GM12891 (cell line): ENCODE data around the gene AGFG1.
"Not testable (repeated sequence)": the region's sequence is repeated elsewhere in the genome, so short reads cannot be mapped to it uniquely, and the experiment has no call there.

Experiments
- DNase-seq: peaks from one replicate; pipeline ENCODE4 v3.0.0; 2011; ENCODE audit warnings: low spot score; ENCODE audit not compliant: insufficient read length
- FAIRE-seq: peaks from 2 replicates; lab custom pipeline; 2011; peaks lifted over from hg19 to GRCh38; lab: Jason Lieb, UNC
- PAX5 ChIP-seq: IDR thresholded peaks from 2 replicates; pipeline ENCODE4 v1.6.1; 2011; ENCODE audit warnings: low read length, moderate library complexity, mild to moderate bottlenecking; ENCODE audit not compliant: insufficient read depth, severe bottlenecking
- POLR2A ChIP-seq: IDR thresholded peaks from 2 replicates; pipeline ENCODE4 v1.6.1; 2011; ENCODE audit warnings: low read depth, low read length, control low read depth
- POLR2AphosphoS5 ChIP-seq: IDR thresholded peaks from 2 replicates; pipeline ENCODE4 v1.6.1; 2011; ENCODE audit warnings: low read depth, low read length, control low read depth
- POU2F2 ChIP-seq: IDR thresholded peaks from 2 replicates; pipeline ENCODE4 v1.6.1; 2011; ENCODE audit warnings: low read depth, mild to moderate bottlenecking, control low read depth, low read length, moderate library complexity
- SPI1 ChIP-seq: IDR thresholded peaks from 2 replicates; pipeline ENCODE4 v1.6.1; 2011; ENCODE audit warnings: low read depth, low read length, control low read depth
- TAF1 ChIP-seq: IDR thresholded peaks from 2 replicates; pipeline ENCODE4 v1.6.1; 2011; ENCODE audit warnings: low read depth, low read length, control low read depth

Gene AGFG1

GRCh38 chr2:227528803-227529202 lies 56.8 kb downstream of the AGFG1 start:
- no peak for TF ChIP-seq POLR2AphosphoS5
- TF ChIP-seq POLR2A, result no peak
- TF ChIP-seq PAX5, result no peak
- no peak for TF ChIP-seq TAF1
- no peak for TF ChIP-seq POU2F2
- no peak for TF ChIP-seq SPI1
- no peak for FAIRE-seq
- no peak for DNase-seq

DNA sequence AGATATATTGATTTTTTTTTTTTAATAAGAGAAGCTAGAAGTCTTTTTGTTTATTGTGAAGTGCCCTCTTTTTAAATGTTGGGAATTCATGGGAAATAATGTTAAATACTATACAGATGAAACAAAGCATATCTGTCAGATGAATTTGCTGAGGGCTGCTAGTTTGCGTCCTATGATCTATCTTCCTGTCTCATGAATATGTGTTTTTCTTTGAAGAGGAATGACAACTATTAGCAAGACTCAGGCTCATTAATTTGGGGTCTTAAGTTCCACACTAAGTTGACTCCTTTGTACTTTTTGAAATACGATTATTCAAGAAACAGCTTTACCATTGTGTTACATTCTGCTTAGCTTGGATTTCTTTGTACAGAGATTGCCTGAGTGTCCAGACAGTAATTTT lies 57.9 kb downstream of the AGFG1 start:
- no peak for TF ChIP-seq SPI1
- TF ChIP-seq PAX5, result no peak
- TF ChIP-seq POU2F2, result no peak
- no peak for TF ChIP-seq POLR2AphosphoS5
- no peak for TF ChIP-seq POLR2A
- no peak for TF ChIP-seq TAF1
- DNase-seq (no peak), FAIRE-seq (no peak)

- TF ChIP-seq PAX5, result no peak
- TF ChIP-seq SPI1, result peak; percentile 86
- peak; percentile 91 for FAIRE-seq
- no peak for DNase-seq
These were observed 62.8 kb downstream of the AGFG1 start for GRCh38 chr2:227534714-227535113.

GRCh38 chr2:227536445-227536844 lies 64.5 kb downstream of the AGFG1 start:
- no peak for TF ChIP-seq PAX5
- TF ChIP-seq TAF1, result no peak
- TF ChIP-seq POLR2AphosphoS5, result no peak
- no peak for TF ChIP-seq SPI1
- TF ChIP-seq POU2F2, result no peak
- TF ChIP-seq POLR2A, result no peak
- no peak for FAIRE-seq
- no peak for DNase-seq

DNA sequence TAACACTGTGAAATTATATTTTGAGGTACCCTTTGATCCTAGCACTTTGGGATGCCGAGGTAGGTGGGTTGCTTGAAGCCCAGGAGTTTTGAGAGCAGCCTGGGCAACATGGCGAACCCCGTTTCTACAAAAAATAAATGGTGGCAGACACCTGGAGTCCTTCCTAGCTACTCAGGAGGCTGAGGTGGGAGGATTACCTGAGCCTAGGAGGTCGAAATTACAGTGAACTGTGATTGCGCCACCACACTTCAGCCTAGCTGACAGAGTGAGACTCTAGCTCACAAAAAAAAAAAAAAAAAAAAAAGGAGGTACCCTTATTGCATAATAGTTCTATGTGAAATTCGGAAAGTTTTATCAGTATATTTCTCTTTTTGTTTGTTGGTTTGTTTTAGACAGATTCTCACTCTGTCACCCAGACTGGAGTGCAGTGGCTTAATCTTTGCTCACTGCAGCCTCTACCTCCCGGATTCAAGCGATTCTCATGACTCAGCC lies 67.6 kb downstream of the AGFG1 start:
- TF ChIP-seq POU2F2 (no peak), SPI1 (no peak), TAF1 (no peak), POLR2A (no peak)
- FAIRE-seq (no peak), DNase-seq (no peak)

GRCh38 chr2:227540352-227540751 lies 68.4 kb downstream of the AGFG1 start:
- not testable (repeated sequence) for DNase-seq

DNA sequence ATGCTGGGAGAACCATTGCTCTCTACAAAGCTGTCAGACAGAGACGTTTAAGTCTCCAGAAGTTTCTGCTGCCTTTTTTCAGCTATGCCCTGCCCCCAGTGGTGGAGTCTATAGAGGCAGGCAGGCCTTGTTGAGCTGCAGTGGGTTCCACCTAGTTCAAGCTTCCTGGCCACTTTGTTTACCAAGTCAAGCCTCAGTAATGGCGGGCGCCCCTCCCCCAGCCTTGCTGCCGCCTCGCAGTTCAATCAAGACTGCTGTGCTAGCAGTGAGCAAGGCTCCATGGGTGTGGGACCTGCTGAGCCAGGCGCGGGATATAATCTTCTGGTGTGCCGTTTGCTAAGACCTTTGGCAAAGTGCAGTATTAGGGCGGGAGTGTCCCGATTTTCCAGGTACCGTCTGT lies 74.0 kb downstream of the AGFG1 start:
- no peak for TF ChIP-seq TAF1
- no peak for TF ChIP-seq PAX5
- no peak for TF ChIP-seq POU2F2
- no peak for TF ChIP-seq SPI1
- no peak for TF ChIP-seq POLR2A
- no peak for TF ChIP-seq POLR2AphosphoS5
- DNase-seq (no peak), FAIRE-seq (no peak)

More at GRCh38 chr2:227540352-227540751, 68.4 kb downstream of the AGFG1 start:
- not testable (repeated sequence) for FAIRE-seq

- DNase-seq (no peak), FAIRE-seq (no peak)
- TF ChIP-seq POLR2A (no peak), SPI1 (no peak), POU2F2 (no peak), TAF1 (no peak), POLR2AphosphoS5 (no peak), PAX5 (no peak)
These were observed 79.9 kb downstream of the AGFG1 start for GRCh38 chr2:227551836-227552235.

GRCh38 chr2:227562581-227562980 lies 90.6 kb downstream of the AGFG1 start:
- no peak for FAIRE-seq
- TF ChIP-seq SPI1 (no peak), POU2F2 (no peak), TAF1 (no peak), POLR2A (no peak), POLR2AphosphoS5 (no peak), PAX5 (no peak)
- no peak for DNase-seq

- DNase-seq (no peak), FAIRE-seq (no peak)
- TF ChIP-seq POLR2A, result peak; percentile 32; the same call in 1 of the 2 replicates
- no peak for TF ChIP-seq POU2F2
- no peak for TF ChIP-seq POLR2AphosphoS5
These were observed 93.1 kb downstream of the AGFG1 start for GRCh38 chr2:227565080-227565479.

GRCh38 chr2:227566012-227566411 lies 94.1 kb downstream of the AGFG1 start:
- no peak for DNase-seq
- FAIRE-seq, result no peak
- TF ChIP-seq SPI1 (no peak), POLR2A (no peak), POLR2AphosphoS5 (no peak), PAX5 (no peak), POU2F2 (no peak)
